K562 (cell line): ENCODE results near the gene WDR64. TPM values are rescaled to one million over a fixed set of nuclear protein-coding genes. Genes with fewer than 3 reads are reported as not detected.
"Not testable (repeated sequence)": the region's sequence is repeated elsewhere in the genome, so short reads cannot be mapped to it uniquely, and the experiment has no call there.

Experiments
- ATAC-seq: fragments of 200-7000 bp; cut with Tn5 transposase; 3 replicates; pipeline ENCODE4 v1.9.1; 2020; ENCODE audit warnings: moderate library complexity
- BruUV-seq: library from RNA; stranded (reverse); fragments of 400-500 nt; replicated peaks from 2 replicates; lab custom pipeline; 2021; lab: Mats Ljungman, UMichigan
- CTCF ChIA-PET: fragments of 300-600 bp; formaldehyde crosslinking; extraction: SDS; loops from one replicate; lab custom pipeline; 2021; ENCODE audit warnings: low intra/inter-chr PET ratio; lab: Yijun Ruan, JAX
- POLR2A ChIA-PET: fragments of 300-600, 350-650 bp; sonication (Branson Sonifier 250); formaldehyde crosslinking; extraction: SDS; loops from one replicate; lab custom pipeline; 2021; ENCODE audit warnings: antibody characterized with exemption, inconsistent platforms; lab: Yijun Ruan, JAX
- DNase-seq, 4 experiments: peaks; one replicate each; pipeline versions ENCODE4 v3.0.0 to v3.0.0-alpha.2; 2011 to 2018; ENCODE audit warnings: low spot score in 3 of 4, mixed read lengths in 3 of 4; ENCODE audit errors: extremely low read depth in 1 of 4
- FAIRE-seq: peaks from 2 replicates; lab custom pipeline; 2011; peaks lifted over from hg19 to GRCh38; lab: Jason Lieb, UNC
- H2AFZ ChIP-seq: 2 replicates; pipeline ENCODE4 v1.6.0; 2011; ENCODE audit warnings: low read depth, low read length, control low read depth, inconsistent platforms
- H3K27ac ChIP-seq: fragments of 200-600 bp; 3 replicates; pipeline ENCODE4 v1.8.0; 2011; ENCODE audit warnings: low read depth, mild to moderate bottlenecking, control low read depth, inconsistent platforms, low read length, moderate library complexity, mixed read lengths; ENCODE audit errors: extremely low read depth
- H3K27me3 ChIP-seq, 2 experiments: fragments of 300-600 bp in 1 of 2; 2 replicates in 1 of 2; 3 replicates in 1 of 2; pipeline versions ENCODE4 v1.6.0 to v1.8.0; 2011; ENCODE audit warnings: inconsistent platforms in 2 of 2, low read length in 2 of 2, mild to moderate bottlenecking in 1 of 2, mixed read lengths in 1 of 2, moderate library complexity in 1 of 2; ENCODE audit not compliant: control insufficient read depth in 2 of 2, insufficient read depth in 2 of 2
- H3K36me3 ChIP-seq: fragments of 300-600 bp; 3 replicates; pipeline ENCODE4 v1.8.0; 2011; ENCODE audit warnings: mild to moderate bottlenecking, low read length, inconsistent platforms; ENCODE audit not compliant: control insufficient read depth, insufficient read depth
- H3K4me1 ChIP-seq, 2 experiments: fragments of 200-600 bp in 1 of 2; replicated peaks in 1 of 2; 2 replicates in 1 of 2; 3 replicates in 1 of 2; pipeline versions ENCODE4 v1.5.1 to v1.8.0; 2011; ENCODE audit warnings: inconsistent platforms in 2 of 2, low read length in 2 of 2, mild to moderate bottlenecking in 1 of 2, mixed read lengths in 1 of 2, moderate library complexity in 1 of 2; ENCODE audit not compliant: control insufficient read depth in 2 of 2, insufficient read depth in 2 of 2
- H3K4me2 ChIP-seq: 2 replicates; pipeline ENCODE4 v1.6.1; 2011; ENCODE audit warnings: low read length, control low read depth, inconsistent platforms, mixed read lengths; ENCODE audit not compliant: insufficient read depth
- H3K4me3 ChIP-seq: fragments of 200-600 bp; sonication (generic), shearing (Covaris generic); 2 replicates; pipeline ENCODE4 v1.5.1; 2016; ENCODE audit warnings: control low read depth, inconsistent platforms
- H3K79me2 ChIP-seq: fragments of 200-600 bp; 3 replicates; pipeline ENCODE4 v1.8.0; 2011; ENCODE audit warnings: low read length, inconsistent platforms; ENCODE audit not compliant: control insufficient read depth, insufficient read depth
- H3K9ac ChIP-seq, 2 experiments: 2 replicates each; pipeline versions ENCODE4 v1.6.0 to v1.6.1; 2011; ENCODE audit warnings: low read depth in 2 of 2, low read length in 2 of 2, control low read depth in 1 of 2, inconsistent platforms in 1 of 2, mild to moderate bottlenecking in 1 of 2, mixed read lengths in 1 of 2; ENCODE audit not compliant: insufficient read depth in 1 of 2
- H3K9me1 ChIP-seq: one replicate; pipeline ENCODE4 v1.6.0; 2011; ENCODE audit warnings: inconsistent platforms, mild to moderate bottlenecking, low read length, moderate library complexity; ENCODE audit not compliant: control insufficient read depth, insufficient read depth
- H3K9me3 ChIP-seq: replicated peaks from 2 replicates; pipeline ENCODE4 v1.5.1; 2011; ENCODE audit warnings: low read depth, low read length, inconsistent platforms; ENCODE audit not compliant: control insufficient read depth, insufficient read depth
- H4K20me1 ChIP-seq: replicated peaks from 2 replicates; pipeline ENCODE4 v1.6.1; 2011; ENCODE audit warnings: low read length, inconsistent platforms, mixed read lengths; ENCODE audit not compliant: control insufficient read depth, insufficient read depth
- ELF4 ChIP-seq: fragments of 450-650 bp; formaldehyde crosslinking; IDR thresholded peaks from 2 replicates; pipeline ENCODE4 v1.4.0; 2022; ENCODE audit warnings: missing genetic modification characterization
- MTA2 ChIP-seq: fragments of 450-650 bp; IDR thresholded peaks from 2 replicates; pipeline ENCODE4 v1.6.1; 2016; ENCODE audit warnings: low read depth
- SMAD2 ChIP-seq: fragments of 150-350 bp; IDR thresholded peaks from 2 replicates; pipeline ENCODE4 v1.6.1; 2014; ENCODE audit warnings: low read depth, mild to moderate bottlenecking, low read length
- WHSC1 ChIP-seq: IDR thresholded peaks from one replicate; pipeline ENCODE4 v1.6.1; 2012; ENCODE audit warnings: low read length, control low read depth, inconsistent platforms
- WGBS: fragments of 100-300 bp; shearing (Covaris generic); methylation state at CpG from one replicate; pipeline ENCODE4 v1.1.6; 2016; ENCODE audit warnings: low coverage, mixed read lengths; ENCODE audit not compliant: insufficient coverage; ENCODE audit errors: missing lambda C conversion rate; 5-methylcytosine and 5-hydroxymethylcytosine counted together
- in situ Hi-C: fragments of 300-500 bp; cut with MboI; formaldehyde crosslinking; loops from 4 replicates; pipeline ENCODE4 v1.15.0; 2018; ENCODE audit warnings: inconsistent platforms, mixed read lengths
- intact Hi-C: fragments of 100-400 bp; cut with micrococcal nuclease; formaldehyde crosslinking; loops from 2 replicates; pipeline ENCODE4 v1.14.2; 2022
- polyA plus RNA-seq, 8 experiments: library from polyadenylated mRNA; depleted of rRNA in 4 of 8; stranded (reverse) in 5 of 8; unstranded in 3 of 8; fragments of >200 nt; fragmentation: Nextera tagmentation in 2 of 8; fragmentation: Illumina TruSeq in 1 of 8; extraction: Ambion mirVana in 2 of 8; extraction: Trizol in 1 of 8; gene quantifications; 2 replicates each; pipeline versions ENCODE4 v1.2.1 to v1.2.3, GENCODE V29; 2011 to 2014; ENCODE audit warnings: inconsistent platforms in 1 of 8, missing spikeins in 1 of 8
- total RNA-seq, 7 experiments: library from RNA; depleted of rRNA in 6 of 7; stranded (reverse); fragments of >200 nt in 6 of 7; fragmentation: Illumina TruSeq in 2 of 7; extraction: Trizol in 2 of 7; gene quantifications; 2 replicates each; pipeline versions ENCODE4 v1.2.1 to v1.2.3, GENCODE V29; 2011 to 2021; ENCODE audit warnings: low replicate concordance in 1 of 7

WDR64 gene
- total and polyA plus RNA-seq, 9 of the 15 experiments (the other 6 are each of a cell fraction or from before 2014, with no cell fraction given): 0.06 to 0.29 (median 0.19) TPM; not detected in 5

- TF ChIP-seq MTA2 (no peak), ELF4 (CRISPR knock-in tag) (no peak), WHSC1 (no peak)
Measured at GRCh38 chr1:241825581-241825980, 173.5 kb downstream of the WDR64 start (continued).

- H2AFZ ChIP-seq, H3K36me3 ChIP-seq, H3K4me3 ChIP-seq, H3K9me3 ChIP-seq, CTCF ChIA-PET, FAIRE-seq, H3K79me2 ChIP-seq, intact Hi-C loops, BruUV-seq, H3K9me1 ChIP-seq, ATAC-seq, H4K20me1 ChIP-seq, in situ Hi-C loops, H3K27me3 ChIP-seq, H3K27ac ChIP-seq, H3K9ac ChIP-seq, DNase-seq, H3K4me2 ChIP-seq: not testable (repeated sequence)
- peaks cover 2 to 12% of the 10 kb centered on the region in 2 experiments; a peak in 3 of 5 replicates for H3K4me1 ChIP-seq
- WGBS: 76% methylated on average over 9 of the region's 9 CpGs
- POLR2A ChIA-PET: interaction anchor here (1.3 kb wide), 1 partner anchor 19 kb away, joined by 4 read pairs; no protein-coding TSS in a partner anchor
Measured at GRCh38 chr1:241826613-241827012, 174.5 kb downstream of the WDR64 start.

- BruUV-seq: no TSS peak
- DNase-seq (no peak), ATAC-seq (no peak), FAIRE-seq (no peak)
- TF ChIP-seq SMAD2: no peak
- 94% methylated on average over 2 of the region's 2 CpGs for WGBS
- POLR2A ChIA-PET: interaction anchor here (0.6 to 1.5 kb wide), 2 partner anchors 11 to 40 kb away, joined by 3 read pairs; no protein-coding TSS in a partner anchor
- peak overlapping the region in 1 of 2 experiments; percentile 33; a peak in 1 of 4 replicates for H3K9ac ChIP-seq
- H3K79me2 ChIP-seq: no peaks in the 10 kb centered on the region
- 0 out of 2 replicates have a peak, but pooled peaks cover 2% of the 10 kb centered on the region for H3K9me3 ChIP-seq
- no peaks in the 10 kb centered on the region for H3K27me3 ChIP-seq
- peaks cover 2 to 12% of the 10 kb centered on the region in 2 experiments; a peak in 3 of 5 replicates for H3K4me1 ChIP-seq
- H3K9me1 ChIP-seq: no peaks in the 10 kb centered on the region
- CTCF ChIA-PET: no interaction called here
- H3K36me3 ChIP-seq: no peaks in the 10 kb centered on the region
- no peak overlapping the region for H3K4me3 ChIP-seq
- intact Hi-C loops: no loop called here
- H3K4me2 ChIP-seq: no peak overlapping the region
- in situ Hi-C loops: no loop called here
- H2AFZ ChIP-seq: peak overlapping the region; percentile 3; the same call in 1 of the 2 replicates
- H4K20me1 ChIP-seq: no peaks in the 10 kb centered on the region
- H3K27ac ChIP-seq: no peak overlapping the region
Measured at GRCh38 chr1:241827264-241827663, 175.2 kb downstream of the WDR64 start.
